ENCODE measurements around the gene DAB2IP. TPM values are rescaled to one million over a fixed set of nuclear protein-coding genes. Genes with fewer than 3 reads are reported as not detected.

DAB2IP gene
- total RNA-seq, 2 donors from 2014 or later = 51.6 to 83.2 TPM

DNA sequence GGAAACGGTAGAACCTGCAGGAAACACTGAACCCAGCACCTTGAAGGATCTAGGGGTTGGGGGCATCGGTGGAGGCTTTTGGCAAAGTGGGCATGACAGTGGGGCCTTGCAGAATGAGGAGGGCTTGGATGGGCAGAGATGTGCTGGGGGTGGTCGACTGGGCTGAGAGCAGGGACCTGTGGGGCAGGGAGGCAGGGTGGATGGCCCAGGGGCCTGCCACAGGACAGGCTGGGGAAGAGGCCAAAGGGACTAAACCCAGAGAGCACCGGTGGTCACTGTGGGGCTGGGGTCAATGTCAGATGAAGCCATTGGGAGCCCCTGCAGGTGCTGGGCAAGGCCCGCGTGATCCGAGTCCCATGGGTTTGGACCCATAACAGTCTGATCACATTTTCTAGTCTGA lies 175.3 kb downstream of the DAB2IP start:
- Histone ChIP-seq H3K4me1 (replicated peaks) (no peaks in the 10 kb centered on the region), H3K36me3 (no peaks in the 10 kb centered on the region), H3K27ac (no peak overlapping the region), H3K4me3 (no peak overlapping the region), H3K9me3 (no peaks in the 10 kb centered on the region), H3K27me3 (replicated peaks; ENCODE audit: insufficient read depth) (no peaks in the 10 kb centered on the region)
- intact Hi-C loops (cut with DNase I) = no loop called here
- DNase-seq (ENCODE audit: low spot score) = no peak
- WGBS = 92% methylated on average over 7 of the region's 7 CpGs
- TF ChIP-seq POLR2A (IDR thresholded peaks at IDR 0.05) (no peak), POLR2AphosphoS5 (IDR thresholded peaks at IDR 0.05) (no peak)
- TF ChIP-seq, protein P1, sequence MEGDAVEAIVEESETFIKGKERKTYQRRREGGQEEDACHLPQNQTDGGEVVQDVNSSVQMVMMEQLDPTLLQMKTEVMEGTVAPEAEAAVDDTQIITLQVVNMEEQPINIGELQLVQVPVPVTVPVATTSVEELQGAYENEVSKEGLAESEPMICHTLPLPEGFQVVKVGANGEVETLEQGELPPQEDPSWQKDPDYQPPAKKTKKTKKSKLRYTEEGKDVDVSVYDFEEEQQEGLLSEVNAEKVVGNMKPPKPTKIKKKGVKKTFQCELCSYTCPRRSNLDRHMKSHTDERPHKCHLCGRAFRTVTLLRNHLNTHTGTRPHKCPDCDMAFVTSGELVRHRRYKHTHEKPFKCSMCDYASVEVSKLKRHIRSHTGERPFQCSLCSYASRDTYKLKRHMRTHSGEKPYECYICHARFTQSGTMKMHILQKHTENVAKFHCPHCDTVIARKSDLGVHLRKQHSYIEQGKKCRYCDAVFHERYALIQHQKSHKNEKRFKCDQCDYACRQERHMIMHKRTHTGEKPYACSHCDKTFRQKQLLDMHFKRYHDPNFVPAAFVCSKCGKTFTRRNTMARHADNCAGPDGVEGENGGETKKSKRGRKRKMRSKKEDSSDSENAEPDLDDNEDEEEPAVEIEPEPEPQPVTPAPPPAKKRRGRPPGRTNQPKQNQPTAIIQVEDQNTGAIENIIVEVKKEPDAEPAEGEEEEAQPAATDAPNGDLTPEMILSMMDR (IDR thresholded peaks at IDR 0.05) = no peak

DNA sequence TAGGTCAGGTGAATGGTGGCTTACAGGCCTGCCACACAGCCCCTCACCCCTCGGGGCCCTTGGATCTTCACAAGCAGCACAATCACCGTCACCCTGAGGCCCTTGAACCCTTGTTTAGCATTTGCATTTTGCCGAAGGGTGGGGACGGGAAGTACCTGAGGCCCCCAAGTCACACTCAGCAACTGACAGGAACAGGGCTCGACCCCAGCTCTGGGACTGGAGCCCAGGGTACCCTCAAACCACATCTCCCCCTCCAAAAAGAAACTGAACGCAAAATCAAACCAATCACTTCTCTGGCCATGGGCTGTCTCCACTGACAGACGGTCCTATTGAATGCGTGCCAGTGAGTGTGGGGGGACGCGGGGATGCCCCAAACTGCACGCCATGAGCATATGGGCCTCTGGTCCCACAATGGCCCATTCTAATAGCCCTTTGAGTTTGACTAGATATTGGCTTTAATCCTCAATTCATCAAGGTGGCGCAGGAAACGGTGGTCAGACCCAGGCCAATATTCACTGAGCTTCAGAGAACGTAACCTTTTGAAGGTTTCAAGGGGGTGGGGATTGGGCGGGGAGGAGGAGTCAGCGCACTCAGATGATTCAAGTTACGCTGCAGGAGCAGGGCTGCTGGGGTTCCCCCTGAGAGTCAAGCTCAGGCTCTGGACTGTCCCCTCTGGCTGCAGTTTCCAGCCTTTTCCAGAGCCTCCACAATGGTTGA lies 176.0 kb downstream of the DAB2IP start:
- no peak for DNase-seq (ENCODE audit: low spot score)
- no peaks in the 10 kb centered on the region for H3K27me3 ChIP-seq (replicated peaks; ENCODE audit: insufficient read depth)
- no peaks in the 10 kb centered on the region for H3K4me1 ChIP-seq (replicated peaks)
- TF ChIP-seq POLR2AphosphoS5 (IDR thresholded peaks at IDR 0.05) (no peak), POLR2A (IDR thresholded peaks at IDR 0.05) (no peak)
- TF ChIP-seq, protein P1 (IDR thresholded peaks at IDR 0.05) = no peak
- H3K4me3 ChIP-seq = no peak overlapping the region
- intact Hi-C loops (cut with DNase I) = no loop called here
- no peak overlapping the region for H3K27ac ChIP-seq
- 93% methylated on average over 17 of the region's 17 CpGs for WGBS
- no peaks in the 10 kb centered on the region for H3K9me3 ChIP-seq
- no peaks in the 10 kb centered on the region for H3K36me3 ChIP-seq

DNA sequence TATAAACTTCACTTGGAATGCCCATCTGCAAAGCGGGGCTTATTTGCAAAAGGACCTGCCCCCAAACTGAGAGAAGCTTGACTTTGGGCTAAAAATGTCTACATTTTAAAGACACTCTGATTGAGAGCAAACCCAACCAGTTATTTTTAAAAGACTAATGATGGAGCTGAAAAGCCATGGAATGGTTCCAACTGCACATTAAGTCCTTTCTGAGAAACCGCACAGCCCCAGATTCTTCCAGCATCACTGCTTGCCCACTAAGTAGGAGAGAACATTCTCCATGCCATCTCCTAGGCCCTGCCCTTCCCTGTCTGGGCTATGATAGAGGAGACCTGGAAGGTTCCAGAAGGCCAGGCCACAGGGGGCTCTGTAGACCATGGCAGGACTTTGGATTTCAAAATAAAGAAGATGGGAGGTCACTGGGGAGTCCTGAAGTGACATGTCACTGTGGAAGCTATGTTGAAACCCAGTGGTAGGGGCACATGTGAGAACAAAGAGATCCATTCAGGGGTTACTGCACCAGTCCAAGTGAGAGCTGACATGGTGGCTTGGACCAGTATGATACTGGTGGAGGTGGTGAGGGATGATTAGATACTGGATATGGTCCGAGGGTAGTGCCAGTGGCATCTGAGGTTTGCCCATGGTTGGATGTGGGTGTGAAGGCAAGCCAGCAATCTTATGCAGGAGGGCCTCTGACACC lies 179.2 kb downstream of the DAB2IP start:
- WGBS = 80% methylated on average over 3 of the region's 3 CpGs
- H3K4me1 ChIP-seq (replicated peaks) = no peaks in the 10 kb centered on the region
- H3K27ac ChIP-seq = no peak overlapping the region
- no peaks in the 10 kb centered on the region for H3K9me3 ChIP-seq
- H3K4me3 ChIP-seq = no peak overlapping the region
- no peaks in the 10 kb centered on the region for H3K27me3 ChIP-seq (replicated peaks; ENCODE audit: insufficient read depth)
- intact Hi-C loops (cut with DNase I) = no loop called here
- no peak for DNase-seq (ENCODE audit: low spot score)
- TF ChIP-seq POLR2A (IDR thresholded peaks at IDR 0.05) (no peak), POLR2AphosphoS5 (IDR thresholded peaks at IDR 0.05) (no peak)
- TF ChIP-seq, protein P1 (IDR thresholded peaks at IDR 0.05) = no peak
- H3K36me3 ChIP-seq = no peaks in the 10 kb centered on the region

DNA sequence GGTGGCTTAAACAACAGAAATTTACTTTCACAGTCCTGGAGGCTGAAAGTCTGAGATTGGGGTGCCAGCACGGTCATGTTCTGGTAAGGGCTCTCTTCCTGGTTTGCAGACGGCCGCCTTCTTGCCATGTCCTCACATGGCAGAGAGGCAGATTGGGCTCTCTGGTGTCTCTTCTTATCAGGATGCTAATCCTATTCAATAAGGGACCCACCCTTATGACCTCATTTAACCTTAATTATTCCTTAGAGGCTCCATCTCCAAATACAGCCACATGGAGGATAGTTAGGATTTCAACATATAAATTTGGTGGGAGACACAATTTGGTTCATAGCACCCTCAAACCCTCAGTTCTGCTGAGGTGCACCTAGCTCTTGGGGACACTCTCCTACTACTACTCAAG lies 180.4 kb downstream of the DAB2IP start:
- TF ChIP-seq, protein P1 (IDR thresholded peaks at IDR 0.05) = no peak
- TF ChIP-seq POLR2AphosphoS5 (IDR thresholded peaks at IDR 0.05) (no peak), POLR2A (IDR thresholded peaks at IDR 0.05) (no peak)
- Histone ChIP-seq H3K27me3 (replicated peaks; ENCODE audit: insufficient read depth) (no peaks in the 10 kb centered on the region), H3K27ac (no peak overlapping the region), H3K4me3 (no peak overlapping the region), H3K4me1 (replicated peaks) (no peaks in the 10 kb centered on the region), H3K36me3 (no peaks in the 10 kb centered on the region), H3K9me3 (no peaks in the 10 kb centered on the region)
- no peak for DNase-seq (ENCODE audit: low spot score)
- 100% methylated on average over 3 of the region's 3 CpGs for WGBS
- intact Hi-C loops (cut with DNase I) = no loop called here

DNA sequence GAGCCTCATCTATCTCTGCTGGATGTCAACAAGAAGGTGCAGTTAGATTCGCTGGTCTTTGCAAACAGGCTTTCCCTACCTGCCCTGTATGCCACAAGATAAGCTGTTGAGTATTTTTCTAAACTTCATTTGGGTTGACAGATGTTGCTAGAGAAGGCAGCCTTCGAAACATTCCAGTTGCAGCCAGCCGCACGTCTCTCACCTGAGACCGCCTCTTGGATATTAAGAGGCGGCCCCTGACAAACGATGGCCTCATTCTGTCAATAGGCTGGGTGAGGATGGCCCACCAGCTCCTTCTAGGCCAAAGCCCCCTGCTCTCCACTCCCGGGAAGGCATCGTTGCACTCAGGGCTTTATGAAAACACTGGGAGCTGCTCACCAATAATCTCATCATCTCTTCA lies 181.6 kb downstream of the DAB2IP start:
- H3K36me3 ChIP-seq = no peaks in the 10 kb centered on the region
- no peaks in the 10 kb centered on the region for H3K9me3 ChIP-seq
- DNase-seq (ENCODE audit: low spot score) = no peak
- H3K27ac ChIP-seq = no peak overlapping the region
- intact Hi-C loops (cut with DNase I) = no loop called here
- H3K4me1 ChIP-seq (replicated peaks) = no peaks in the 10 kb centered on the region
- H3K4me3 ChIP-seq = no peak overlapping the region
- TF ChIP-seq POLR2AphosphoS5 (IDR thresholded peaks at IDR 0.05) (no peak), POLR2A (IDR thresholded peaks at IDR 0.05) (no peak)
- H3K27me3 ChIP-seq (replicated peaks; ENCODE audit: insufficient read depth) = no peaks in the 10 kb centered on the region
- WGBS = 89% methylated on average over 9 of the region's 9 CpGs

Other genes starting within 250 kb of the DAB2IP start
- gene GGTA1, start 151.8 kb upstream of the DAB2IP start, total RNA-seq = 1 to 10 TPM; 1.9 to 2.4 TPM

All from prostate gland (tissue), 2 donors.